H9 (cell line): ENCODE measurements around the gene CACNA1A. TPM values are rescaled to one million over a fixed set of nuclear protein-coding genes. Genes with fewer than 3 reads are reported as not detected.

Experiments used
- DNase-seq: peaks from one replicate; pipeline ENCODE4 v3.0.0-alpha.2; 2017
- H2AFZ ChIP-seq: one replicate; pipeline ENCODE4 v1.6.1; 2013; ENCODE audit warnings: mild to moderate bottlenecking, low read length, control low read depth, moderate library complexity
- H2AK5ac ChIP-seq: 2 replicates; pipeline ENCODE4 v1.6.1; 2013; ENCODE audit warnings: low read length, control low read depth, mixed read lengths; ENCODE audit not compliant: insufficient read length
- H2BK120ac ChIP-seq: one replicate; pipeline ENCODE4 v1.6.1; 2013; ENCODE audit warnings: low read depth, mild to moderate bottlenecking, low read length, control low read depth, inconsistent platforms; ENCODE audit not compliant: poor library complexity, severe bottlenecking
- H2BK12ac ChIP-seq: 2 replicates; pipeline ENCODE4 v1.6.1; 2013; ENCODE audit warnings: low read length, control low read depth, mixed read lengths, low read depth; ENCODE audit not compliant: insufficient read length
- H2BK15ac ChIP-seq: 2 replicates; pipeline ENCODE4 v1.6.1; 2013; ENCODE audit warnings: low read depth, low read length, control low read depth
- H2BK20ac ChIP-seq: one replicate; pipeline ENCODE4 v1.6.1; 2013; ENCODE audit warnings: low read depth, mild to moderate bottlenecking, low read length, control low read depth, inconsistent platforms; ENCODE audit not compliant: poor library complexity, severe bottlenecking
- H2BK5ac ChIP-seq: 2 replicates; pipeline ENCODE4 v1.6.1; 2013; ENCODE audit warnings: low read length, control low read depth, mixed read lengths; ENCODE audit not compliant: insufficient read length
- H3K14ac ChIP-seq: 2 replicates; pipeline ENCODE4 v1.6.1; 2013; ENCODE audit warnings: low read length, control low read depth; ENCODE audit not compliant: insufficient read depth
- H3K18ac ChIP-seq: 2 replicates; pipeline ENCODE4 v1.6.1; 2013; ENCODE audit warnings: low read depth, mild to moderate bottlenecking, mixed read lengths, low read length, control low read depth; ENCODE audit not compliant: insufficient read length
- H3K23ac ChIP-seq: 2 replicates; pipeline ENCODE4 v1.6.1; 2013; ENCODE audit warnings: low read length, control low read depth, mixed read lengths, low read depth; ENCODE audit not compliant: insufficient read length
- H3K23me2 ChIP-seq: 2 replicates; pipeline ENCODE4 v1.6.1; 2013; ENCODE audit warnings: low read depth, mild to moderate bottlenecking, mixed read lengths, low read length, control low read depth; ENCODE audit not compliant: insufficient read length, poor library complexity, severe bottlenecking
- H3K27ac ChIP-seq: 2 replicates; pipeline ENCODE4 v1.5.1; 2013; ENCODE audit warnings: low read length, control low read depth, mixed read lengths, low read depth; ENCODE audit not compliant: insufficient read length
- H3K27me3 ChIP-seq: 2 replicates; pipeline ENCODE4 v1.6.1; 2013; ENCODE audit warnings: low read length, control low read depth, inconsistent platforms; ENCODE audit not compliant: insufficient read depth
- H3K4ac ChIP-seq: 2 replicates; pipeline ENCODE4 v1.6.1; 2013; ENCODE audit warnings: low read depth, mild to moderate bottlenecking, control low read depth, inconsistent platforms, low read length, moderate library complexity
- H3K4me1 ChIP-seq: 2 replicates; pipeline ENCODE4 v1.6.1; 2013; ENCODE audit warnings: low read length, control low read depth, inconsistent platforms; ENCODE audit not compliant: insufficient read depth
- H3K4me2 ChIP-seq: 2 replicates; pipeline ENCODE4 v1.6.1; 2013; ENCODE audit warnings: low read length, control low read depth, mixed read lengths; ENCODE audit not compliant: insufficient read length, insufficient read depth
- H3K56ac ChIP-seq: 2 replicates; pipeline ENCODE4 v1.6.1; 2013; ENCODE audit warnings: low read depth, mild to moderate bottlenecking, mixed read lengths, low read length, control low read depth; ENCODE audit not compliant: insufficient read length
- H3K79me1 ChIP-seq: 2 replicates; pipeline ENCODE4 v1.6.1; 2013; ENCODE audit warnings: low read depth, mild to moderate bottlenecking, moderate library complexity, low read length, control low read depth, inconsistent platforms; ENCODE audit not compliant: insufficient read depth, poor library complexity, severe bottlenecking
- H3K79me2 ChIP-seq: 2 replicates; pipeline ENCODE4 v1.6.1; 2013; ENCODE audit warnings: low read length, control low read depth, inconsistent platforms; ENCODE audit not compliant: insufficient read depth
- H3K9ac ChIP-seq: 2 replicates; pipeline ENCODE4 v1.6.1; 2013; ENCODE audit warnings: low read length, control low read depth, mixed read lengths; ENCODE audit not compliant: insufficient read length; ENCODE audit errors: extremely low read depth
- H3K9me3 ChIP-seq: one replicate; pipeline ENCODE4 v1.6.1; 2013; ENCODE audit warnings: low read depth, low read length, inconsistent platforms; ENCODE audit not compliant: control insufficient read depth
- H3T11ph ChIP-seq: one replicate; pipeline ENCODE4 v1.6.1; 2013; ENCODE audit warnings: mild to moderate bottlenecking, low read length, control low read depth, inconsistent platforms
- H4K20me1 ChIP-seq: one replicate; pipeline ENCODE4 v1.6.1; 2013; ENCODE audit not compliant: control insufficient read depth, insufficient read length, insufficient read depth
- H4K5ac ChIP-seq: 2 replicates; pipeline ENCODE4 v1.6.1; 2013; ENCODE audit warnings: low read depth, mild to moderate bottlenecking, mixed read lengths, low read length, control low read depth; ENCODE audit not compliant: insufficient read length
- H4K8ac ChIP-seq: replicated peaks from 2 replicates; pipeline ENCODE4 v1.6.1; 2013; ENCODE audit warnings: low read length, control low read depth, mixed read lengths, low read depth; ENCODE audit not compliant: insufficient read length
- H4K91ac ChIP-seq: 2 replicates; pipeline ENCODE4 v1.6.1; 2013; ENCODE audit warnings: low read depth, mild to moderate bottlenecking, moderate library complexity, mixed read lengths, low read length, control low read depth; ENCODE audit not compliant: insufficient read length
- H3K27ac Mint-ChIP-seq, 3 experiments: 2 replicates in 2 of 3; 3 replicates in 1 of 3; pipeline ENCODE4 v1.8.0; 2020 to 2021; ENCODE audit warnings: mixed read lengths in 3 of 3, mild to moderate bottlenecking in 1 of 3, moderate library complexity in 1 of 3
- H3K27me3 Mint-ChIP-seq: 2 replicates; pipeline ENCODE4 v1.8.0; 2021; ENCODE audit warnings: low read depth, mild to moderate bottlenecking, moderate library complexity, mixed read lengths
- H3K36me3 Mint-ChIP-seq, 3 experiments: 2 replicates in 2 of 3; 3 replicates in 1 of 3; pipeline ENCODE4 v1.8.0; 2020 to 2021; ENCODE audit warnings: low read depth in 3 of 3, mixed read lengths in 3 of 3; ENCODE audit not compliant: insufficient read depth in 1 of 3
- H3K4me1 Mint-ChIP-seq, 2 experiments: 2 replicates each; pipeline ENCODE4 v1.8.0; 2020; ENCODE audit warnings: mixed read lengths in 2 of 2
- H3K4me3 Mint-ChIP-seq, 2 experiments: 2 replicates in 1 of 2; 3 replicates in 1 of 2; pipeline ENCODE4 v1.8.0; 2020 to 2021; ENCODE audit warnings: mild to moderate bottlenecking in 2 of 2, mixed read lengths in 2 of 2, moderate library complexity in 1 of 2
- H3K9me3 Mint-ChIP-seq, 2 experiments: 2 replicates in 1 of 2; 3 replicates in 1 of 2; pipeline ENCODE4 v1.8.0; 2020; ENCODE audit warnings: mild to moderate bottlenecking in 2 of 2, mixed read lengths in 2 of 2, moderate library complexity in 1 of 2
- WGBS: extraction: QIAGEN DNeasy Blood & Tissue Kit; methylation state at CpG from one replicate; pipeline ENCODE4 v1.1.7; 2013; ENCODE audit warnings: missing lambda C conversion rate, low lambda C conversion rate, mixed read lengths; ENCODE audit not compliant: insufficient read length; ENCODE audit errors: extremely low coverage; 5-methylcytosine and 5-hydroxymethylcytosine counted together
- total RNA-seq: library from RNA; stranded (reverse); gene quantifications from 2 replicates; pipeline ENCODE4 v1.2.1, GENCODE V29; 2021
- TF ChIP-seq, protein P1 (sequence below): fragments of 200-600 bp; sonication (generic); conservative IDR thresholded peaks from 3 replicates; pipeline ENCODE4 v1.8.0; 2021; ENCODE audit warnings: antibody characterized with exemption, mild to moderate bottlenecking

Gene CACNA1A
- total RNA-seq, 1 experiment from 2014 or later = 8.0 TPM

DNA sequence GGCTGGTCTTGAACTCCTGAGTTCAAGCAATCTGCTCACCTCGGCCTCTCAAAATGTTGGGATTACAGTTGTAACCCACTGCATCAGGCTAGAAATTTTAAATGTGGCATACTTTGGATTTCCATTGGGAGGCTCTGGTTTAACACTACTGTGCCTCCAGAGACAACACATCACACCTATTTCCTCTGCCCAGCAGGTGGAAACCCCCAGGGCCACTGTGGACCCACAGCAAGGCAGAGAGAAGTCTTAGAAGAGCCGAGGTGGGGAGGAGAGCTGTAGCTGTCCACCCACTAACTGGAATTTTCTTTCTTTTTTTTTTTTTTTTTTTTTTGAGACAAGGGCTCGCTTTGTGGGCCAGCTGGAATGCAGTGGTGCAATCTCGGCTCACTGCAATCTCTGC is 316.7 kb downstream of the CACNA1A start:
- no peak overlapping the region for H2BK12ac ChIP-seq
- no peaks in the 10 kb centered on the region for H3K79me1 ChIP-seq
- no peaks in the 10 kb centered on the region for H3K4me1 Mint-ChIP-seq
- no peak overlapping the region for H2BK5ac ChIP-seq
- no peaks in the 10 kb centered on the region for H3K9me3 Mint-ChIP-seq
- H3K27ac ChIP-seq = no peak overlapping the region
- no peak overlapping the region for H2AK5ac ChIP-seq
- no peaks in the 10 kb centered on the region for H4K20me1 ChIP-seq
- H3T11ph ChIP-seq = no peak overlapping the region
- no peak overlapping the region for H3K4me3 Mint-ChIP-seq
- peaks cover 0 to 4% (median 3%) of the 10 kb centered on the region in 3 experiments; a peak in 3 of 7 replicates for H3K36me3 Mint-ChIP-seq
- H2AFZ ChIP-seq = no peak overlapping the region
- no peaks in the 10 kb centered on the region for H3K23me2 ChIP-seq
- no peak overlapping the region for H3K4me2 ChIP-seq
- no peak overlapping the region for H4K8ac ChIP-seq
- H3K14ac ChIP-seq = no peak overlapping the region
- H2BK15ac ChIP-seq = no peak overlapping the region
- no peak overlapping the region for H4K91ac ChIP-seq
- no peaks in the 10 kb centered on the region for H3K79me2 ChIP-seq
- no peak overlapping the region for H2BK120ac ChIP-seq
- no peaks in the 10 kb centered on the region for H3K27me3 ChIP-seq
- H3K27ac Mint-ChIP-seq = no peak overlapping the region
- no CpG with 5 or more reads among the region's 4 CpGs for WGBS
- H2BK20ac ChIP-seq = no peak overlapping the region
- no peak overlapping the region for H3K4ac ChIP-seq
- H3K18ac ChIP-seq = no peak overlapping the region
- no peaks in the 10 kb centered on the region for H3K27me3 Mint-ChIP-seq
- H3K9me3 ChIP-seq = no peaks in the 10 kb centered on the region
- no peak overlapping the region for H3K9ac ChIP-seq
- H3K23ac ChIP-seq = no peak overlapping the region
- no peak overlapping the region for H3K56ac ChIP-seq
- no peaks in the 10 kb centered on the region for H3K4me1 ChIP-seq
- DNase-seq = no peak
- no peak overlapping the region for H4K5ac ChIP-seq
- TF ChIP-seq, protein P1, sequence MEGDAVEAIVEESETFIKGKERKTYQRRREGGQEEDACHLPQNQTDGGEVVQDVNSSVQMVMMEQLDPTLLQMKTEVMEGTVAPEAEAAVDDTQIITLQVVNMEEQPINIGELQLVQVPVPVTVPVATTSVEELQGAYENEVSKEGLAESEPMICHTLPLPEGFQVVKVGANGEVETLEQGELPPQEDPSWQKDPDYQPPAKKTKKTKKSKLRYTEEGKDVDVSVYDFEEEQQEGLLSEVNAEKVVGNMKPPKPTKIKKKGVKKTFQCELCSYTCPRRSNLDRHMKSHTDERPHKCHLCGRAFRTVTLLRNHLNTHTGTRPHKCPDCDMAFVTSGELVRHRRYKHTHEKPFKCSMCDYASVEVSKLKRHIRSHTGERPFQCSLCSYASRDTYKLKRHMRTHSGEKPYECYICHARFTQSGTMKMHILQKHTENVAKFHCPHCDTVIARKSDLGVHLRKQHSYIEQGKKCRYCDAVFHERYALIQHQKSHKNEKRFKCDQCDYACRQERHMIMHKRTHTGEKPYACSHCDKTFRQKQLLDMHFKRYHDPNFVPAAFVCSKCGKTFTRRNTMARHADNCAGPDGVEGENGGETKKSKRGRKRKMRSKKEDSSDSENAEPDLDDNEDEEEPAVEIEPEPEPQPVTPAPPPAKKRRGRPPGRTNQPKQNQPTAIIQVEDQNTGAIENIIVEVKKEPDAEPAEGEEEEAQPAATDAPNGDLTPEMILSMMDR = no peak
